ENCODE results near the gene PEX1.

DNA sequence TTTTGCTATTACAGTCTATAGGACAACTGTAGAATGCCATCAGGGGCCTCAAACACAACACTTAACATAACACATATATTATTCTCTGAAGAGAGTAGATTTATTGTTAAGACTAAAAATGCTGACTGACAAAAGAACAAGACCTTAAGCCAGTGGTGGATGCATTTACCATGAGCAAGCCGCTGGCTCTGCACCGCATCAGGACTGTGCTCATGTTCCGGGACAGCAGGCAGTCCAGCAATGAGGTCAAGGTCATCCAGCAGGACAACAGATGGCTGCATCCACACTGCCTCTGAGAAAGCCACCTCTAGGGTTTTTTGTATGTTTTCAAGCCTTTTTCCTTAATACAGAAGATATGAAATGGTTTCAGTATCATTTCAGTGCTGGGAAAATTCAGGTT, 23.8 kb downstream of the PEX1 start:
- TF ChIP-seq GATA3 (IDR thresholded peaks at IDR 0.05; ENCODE audit: low read depth, low read length) (no peak), GATA2 (IDR thresholded peaks at IDR 0.05; ENCODE audit: low read depth, low read length) (no peak)

All from SH-SY5Y (cell line).